ENCODE measurements around the gene SRSF4.

DNA sequence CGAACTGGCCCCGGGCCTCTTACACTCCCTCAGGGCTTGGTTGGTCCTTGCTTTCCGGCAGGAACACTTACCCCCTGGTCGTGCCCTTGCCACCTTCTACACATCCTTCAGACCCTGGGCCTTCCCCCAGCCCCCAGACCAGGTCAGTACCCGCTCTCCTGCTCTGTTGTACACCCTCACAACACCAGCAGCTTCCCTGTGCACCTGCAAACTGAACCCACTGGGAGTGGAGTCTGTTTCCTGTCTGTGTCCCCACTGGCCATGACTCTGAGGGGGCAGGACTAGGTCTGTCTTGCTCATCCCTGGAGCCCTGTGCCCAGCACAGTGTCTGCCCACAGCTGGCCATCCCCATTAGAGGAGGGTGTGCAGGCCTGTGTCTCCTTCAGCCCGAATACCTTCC lies 55.9 kb downstream of the SRSF4 start:
- TF ChIP-seq, protein P1, sequence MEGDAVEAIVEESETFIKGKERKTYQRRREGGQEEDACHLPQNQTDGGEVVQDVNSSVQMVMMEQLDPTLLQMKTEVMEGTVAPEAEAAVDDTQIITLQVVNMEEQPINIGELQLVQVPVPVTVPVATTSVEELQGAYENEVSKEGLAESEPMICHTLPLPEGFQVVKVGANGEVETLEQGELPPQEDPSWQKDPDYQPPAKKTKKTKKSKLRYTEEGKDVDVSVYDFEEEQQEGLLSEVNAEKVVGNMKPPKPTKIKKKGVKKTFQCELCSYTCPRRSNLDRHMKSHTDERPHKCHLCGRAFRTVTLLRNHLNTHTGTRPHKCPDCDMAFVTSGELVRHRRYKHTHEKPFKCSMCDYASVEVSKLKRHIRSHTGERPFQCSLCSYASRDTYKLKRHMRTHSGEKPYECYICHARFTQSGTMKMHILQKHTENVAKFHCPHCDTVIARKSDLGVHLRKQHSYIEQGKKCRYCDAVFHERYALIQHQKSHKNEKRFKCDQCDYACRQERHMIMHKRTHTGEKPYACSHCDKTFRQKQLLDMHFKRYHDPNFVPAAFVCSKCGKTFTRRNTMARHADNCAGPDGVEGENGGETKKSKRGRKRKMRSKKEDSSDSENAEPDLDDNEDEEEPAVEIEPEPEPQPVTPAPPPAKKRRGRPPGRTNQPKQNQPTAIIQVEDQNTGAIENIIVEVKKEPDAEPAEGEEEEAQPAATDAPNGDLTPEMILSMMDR (IDR thresholded peaks at IDR 0.05 in 2 of 3, conservative IDR thresholded peaks at IDR 0.05 in 1 of 3; ENCODE audit: insufficient read depth in 2 of 3, low read depth in 1 of 3, low read length in 3 of 3) = no peak
- TF ChIP-seq ZBTB1 (CRISPR knock-in tag; IDR thresholded peaks at IDR 0.05; ENCODE audit: borderline replicate concordance, low read depth) = no peak
- TF ChIP-seq, protein P2, sequence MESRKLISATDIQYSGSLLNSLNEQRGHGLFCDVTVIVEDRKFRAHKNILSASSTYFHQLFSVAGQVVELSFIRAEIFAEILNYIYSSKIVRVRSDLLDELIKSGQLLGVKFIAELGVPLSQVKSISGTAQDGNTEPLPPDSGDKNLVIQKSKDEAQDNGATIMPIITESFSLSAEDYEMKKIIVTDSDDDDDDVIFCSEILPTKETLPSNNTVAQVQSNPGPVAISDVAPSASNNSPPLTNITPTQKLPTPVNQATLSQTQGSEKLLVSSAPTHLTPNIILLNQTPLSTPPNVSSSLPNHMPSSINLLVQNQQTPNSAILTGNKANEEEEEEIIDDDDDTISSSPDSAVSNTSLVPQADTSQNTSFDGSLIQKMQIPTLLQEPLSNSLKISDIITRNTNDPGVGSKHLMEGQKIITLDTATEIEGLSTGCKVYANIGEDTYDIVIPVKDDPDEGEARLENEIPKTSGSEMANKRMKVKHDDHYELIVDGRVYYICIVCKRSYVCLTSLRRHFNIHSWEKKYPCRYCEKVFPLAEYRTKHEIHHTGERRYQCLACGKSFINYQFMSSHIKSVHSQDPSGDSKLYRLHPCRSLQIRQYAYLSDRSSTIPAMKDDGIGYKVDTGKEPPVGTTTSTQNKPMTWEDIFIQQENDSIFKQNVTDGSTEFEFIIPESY (CRISPR knock-in tag; IDR thresholded peaks at IDR 0.05) = no peak
- no peak for TF ChIP-seq CHD2 (IDR thresholded peaks at IDR 0.05; ENCODE audit: low read depth, low read length)
- no peak for TF ChIP-seq MXI1 (IDR thresholded peaks at IDR 0.05; ENCODE audit: low read depth, low read length)
- no peak for TF ChIP-seq EZH2 (IDR thresholded peaks at IDR 0.05; ENCODE audit: borderline replicate concordance, low read depth, low read length)
- TF ChIP-seq PML (IDR thresholded peaks at IDR 0.05; ENCODE audit: low read length) = no peak
- no peak for TF ChIP-seq ZNF146 (CRISPR knock-in tag; IDR thresholded peaks at IDR 0.05; ENCODE audit: unreplicated experiment)

All from K562 (cell line).